Gastroesophageal sphincter (tissue), 4 donors: Measurements from ENCODE around the gene KCNAB3. TPM values are rescaled to one million over a fixed set of nuclear protein-coding genes. Genes with fewer than 3 reads are reported as not detected.

Experiments used
- ATAC-seq: fragments of 150-250 bp; one replicate; pipeline ENCODE4 v1.9.1; 2016; ENCODE audit warnings: mild to moderate bottlenecking, moderate library complexity
- H3K27ac ChIP-seq, 4 donors: fragments of 200-600 bp; sonication (generic) in 3 of 4; 1 replicate in 3 of 4; 2 replicates in 1 of 4; pipeline ENCODE4 v1.5.1; 2016 to 2019
- H3K27me3 ChIP-seq: fragments of 200-600 bp; sonication (generic); one replicate; pipeline ENCODE4 v1.5.1; 2019
- H3K36me3 ChIP-seq, 2 donors: fragments of 200-600 bp; sonication (generic); one replicate each; pipeline ENCODE4 v1.5.1; 2019; ENCODE audit warnings: control low read depth in 1 of 2
- H3K4me1 ChIP-seq, 3 donors: fragments of 200-600 bp; sonication (generic); 1 replicate in 2 of 3; 2 replicates in 1 of 3; pipeline ENCODE4 v1.5.1; 2016 to 2019; ENCODE audit warnings: control low read depth in 2 of 3
- H3K4me3 ChIP-seq, 2 donors: fragments of 200-600 bp; sonication (generic); one replicate each; pipeline ENCODE4 v1.5.1; 2019; ENCODE audit warnings: mild to moderate bottlenecking in 1 of 2, moderate library complexity in 1 of 2
- H3K9me3 ChIP-seq, 3 donors: fragments of 200-600 bp; sonication (generic); one replicate each; pipeline ENCODE4 v1.5.1; 2017 to 2019; ENCODE audit warnings: control low read depth in 2 of 3
- EP300 ChIP-seq: sonication (generic); formaldehyde crosslinking; IDR thresholded peaks from one replicate; pipeline ENCODE4 v1.6.1; 2017; ENCODE audit warnings: antibody characterized with exemption, mild to moderate bottlenecking
- POLR2A ChIP-seq, 2 donors: fragments of 450-650 bp; IDR thresholded peaks; one replicate each; pipeline ENCODE4 v1.6.1; 2017; ENCODE audit warnings: antibody characterized with exemption in 2 of 2, mild to moderate bottlenecking in 2 of 2, moderate library complexity in 1 of 2
- POLR2AphosphoS5 ChIP-seq: sonication (generic); formaldehyde crosslinking; IDR thresholded peaks from one replicate; pipeline ENCODE4 v1.6.1; 2017; ENCODE audit warnings: antibody characterized with exemption
- WGBS, 2 donors: methylation state at CpG; one replicate each; pipeline ENCODE4 v1.1.5; 2018; ENCODE audit warnings: low coverage in 1 of 2; 5-methylcytosine and 5-hydroxymethylcytosine counted together
- total RNA-seq, 4 donors: library from RNA; depleted of rRNA; stranded (reverse); fragments of >200 nt; gene quantifications; one replicate each; pipeline ENCODE4 v1.1.0, GENCODE V29; 2016
- TF ChIP-seq, protein P1 (sequence below), 4 experiments: fragments of 200-600 bp in 2 of 4; fragments of 450-650 bp in 2 of 4; sonication (generic) in 1 of 4; IDR thresholded peaks; one replicate each; pipeline ENCODE4 v1.5.1; 2017 to 2019; ENCODE audit warnings: antibody characterized with exemption in 4 of 4, mild to moderate bottlenecking in 2 of 4, moderate library complexity in 2 of 4

The KCNAB3 gene
- total RNA-seq, 4 donors from 2014 or later = 0.58 to 1.3 TPM; not detected in 2

DNA sequence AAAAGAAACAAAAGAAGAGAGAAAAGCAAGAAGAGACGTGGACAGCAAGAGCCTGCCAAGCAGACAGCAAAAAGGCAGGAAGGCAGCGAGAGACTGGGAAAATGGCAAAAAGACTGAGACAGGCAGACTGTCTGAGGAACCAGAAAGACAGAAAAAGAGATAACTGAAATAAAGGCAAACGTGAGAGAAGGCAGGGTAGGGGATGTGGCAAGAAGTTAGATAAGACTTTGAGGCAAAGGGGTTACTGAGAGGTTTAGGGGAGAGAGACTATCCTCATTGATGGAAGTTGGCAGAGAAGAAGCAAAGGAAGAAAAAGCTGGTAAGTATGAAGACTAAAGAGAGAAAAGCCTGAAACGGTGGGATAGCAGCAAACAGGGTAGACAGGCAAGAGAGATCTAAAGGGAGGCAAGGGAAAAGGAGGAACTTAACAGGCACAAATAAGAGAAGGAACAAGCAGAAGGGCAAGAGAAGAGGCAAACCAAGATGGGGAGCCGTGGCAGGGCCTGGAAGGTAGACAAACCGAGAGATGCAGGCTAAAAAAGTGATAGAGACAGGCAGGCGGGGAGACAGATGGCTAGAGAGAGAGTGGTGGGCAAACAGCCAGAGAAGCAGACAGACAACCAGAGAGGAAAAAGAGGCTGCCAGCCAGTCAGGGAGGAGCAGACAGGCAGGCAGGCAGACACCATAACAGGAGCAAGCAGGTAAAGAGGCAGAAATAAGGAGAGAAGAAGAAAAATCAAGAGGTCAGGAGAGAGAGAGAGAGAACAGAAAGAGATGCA lies 48.2 kb downstream of the KCNAB3 start:
- Histone ChIP-seq H3K4me1 (peaks cover 0 to 47% (median 15%) of the 10 kb centered on the region in 3 donors), H3K9me3 (no peaks in the 10 kb centered on the region), H3K36me3 (peaks cover 0 to 16% of the 10 kb centered on the region in 2 donors), H3K27me3 (no peaks in the 10 kb centered on the region), H3K4me3 (no peak overlapping the region), H3K27ac (peak overlapping the region in 2 of 4 donors; percentile 87 to 95)
- TF ChIP-seq, protein P1, sequence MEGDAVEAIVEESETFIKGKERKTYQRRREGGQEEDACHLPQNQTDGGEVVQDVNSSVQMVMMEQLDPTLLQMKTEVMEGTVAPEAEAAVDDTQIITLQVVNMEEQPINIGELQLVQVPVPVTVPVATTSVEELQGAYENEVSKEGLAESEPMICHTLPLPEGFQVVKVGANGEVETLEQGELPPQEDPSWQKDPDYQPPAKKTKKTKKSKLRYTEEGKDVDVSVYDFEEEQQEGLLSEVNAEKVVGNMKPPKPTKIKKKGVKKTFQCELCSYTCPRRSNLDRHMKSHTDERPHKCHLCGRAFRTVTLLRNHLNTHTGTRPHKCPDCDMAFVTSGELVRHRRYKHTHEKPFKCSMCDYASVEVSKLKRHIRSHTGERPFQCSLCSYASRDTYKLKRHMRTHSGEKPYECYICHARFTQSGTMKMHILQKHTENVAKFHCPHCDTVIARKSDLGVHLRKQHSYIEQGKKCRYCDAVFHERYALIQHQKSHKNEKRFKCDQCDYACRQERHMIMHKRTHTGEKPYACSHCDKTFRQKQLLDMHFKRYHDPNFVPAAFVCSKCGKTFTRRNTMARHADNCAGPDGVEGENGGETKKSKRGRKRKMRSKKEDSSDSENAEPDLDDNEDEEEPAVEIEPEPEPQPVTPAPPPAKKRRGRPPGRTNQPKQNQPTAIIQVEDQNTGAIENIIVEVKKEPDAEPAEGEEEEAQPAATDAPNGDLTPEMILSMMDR (IDR thresholded peaks at IDR 0.05) = no peak
- no peak for TF ChIP-seq POLR2AphosphoS5
- no peak for TF ChIP-seq EP300
- TF ChIP-seq POLR2A (IDR thresholded peaks at IDR 0.05) = no peak
- ATAC-seq = no peak
- 24 to 33% methylated on average over 6 to 7 of the region's 7 CpGs for WGBS, 2 donors

DNA sequence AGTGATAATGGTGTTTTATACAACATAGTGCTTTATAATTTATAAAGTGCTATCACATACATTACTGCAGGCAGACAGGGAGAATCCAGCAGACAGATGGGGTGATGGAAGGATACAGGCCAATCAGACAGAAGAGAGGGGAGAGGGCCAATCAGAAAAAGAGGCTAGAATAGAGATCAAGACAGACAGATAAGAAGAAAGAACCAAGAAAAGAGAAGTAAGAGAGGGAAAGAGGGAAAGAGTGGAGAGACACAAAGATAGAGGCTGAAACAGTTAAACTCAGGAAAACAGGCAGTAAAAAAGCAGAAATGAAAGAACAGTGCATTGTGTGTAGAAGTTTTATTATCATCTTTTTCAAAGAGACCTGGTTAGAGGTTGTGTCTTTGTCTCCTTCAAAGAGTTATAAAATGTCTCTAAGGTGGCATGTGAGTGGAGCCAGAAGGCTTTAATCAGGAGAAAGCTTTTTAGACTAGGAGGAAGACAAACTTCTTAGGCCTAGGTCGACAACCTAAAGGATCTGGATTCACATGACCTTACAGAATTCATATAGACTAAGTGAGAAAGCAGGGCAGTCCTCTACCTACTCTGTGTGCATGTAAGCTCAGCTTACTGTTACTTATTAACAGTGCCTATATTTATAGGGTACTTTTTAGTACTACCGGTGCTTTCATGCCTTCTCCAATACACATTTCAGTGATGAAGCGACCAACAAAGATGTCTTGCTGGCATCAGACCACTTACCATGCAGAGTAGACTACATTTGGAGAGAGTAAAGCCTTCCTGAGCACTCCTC lies 49.4 kb downstream of the KCNAB3 start:
- WGBS, 2 donors = 72 to 100% methylated on average over 1 to 2 of the region's 3 CpGs
- Histone ChIP-seq H3K9me3 (no peaks in the 10 kb centered on the region), H3K36me3 (peaks cover 0 to 16% of the 10 kb centered on the region in 2 donors), H3K4me1 (peaks cover 0 to 36% (median 9%) of the 10 kb centered on the region in 3 donors), H3K27ac (no peak overlapping the region), H3K4me3 (no peak overlapping the region), H3K27me3 (no peaks in the 10 kb centered on the region)
- no peak for ATAC-seq
- TF ChIP-seq EP300 (no peak), POLR2AphosphoS5 (no peak), POLR2A (IDR thresholded peaks at IDR 0.05) (no peak)
- TF ChIP-seq, protein P1 (IDR thresholded peaks at IDR 0.05) = no peak

DNA sequence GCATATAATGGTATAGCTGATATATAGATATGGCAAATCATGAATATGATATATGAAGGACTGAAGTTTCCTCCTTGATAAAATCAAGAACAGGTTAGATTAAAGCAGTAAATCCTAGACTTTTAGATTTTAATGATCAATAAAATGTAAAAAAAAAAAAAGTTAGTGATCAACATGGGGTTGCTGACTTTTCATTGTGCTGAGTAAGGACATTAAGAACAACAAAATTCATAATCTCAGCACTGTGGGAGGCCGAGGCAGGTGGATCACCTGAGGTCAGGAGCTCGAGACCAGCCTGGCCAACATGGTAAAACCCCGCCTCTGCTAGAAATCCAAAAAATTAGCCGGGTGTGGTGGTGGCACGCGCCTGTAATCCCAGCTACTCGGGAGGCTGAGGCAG lies 51.4 kb downstream of the KCNAB3 start:
- 94 to 100% methylated on average over 2 to 7 of the region's 7 CpGs for WGBS, 2 donors
- Histone ChIP-seq H3K9me3 (no peaks in the 10 kb centered on the region), H3K36me3 (peaks cover 0 to 16% of the 10 kb centered on the region in 2 donors), H3K4me3 (no peak overlapping the region), H3K27me3 (no peaks in the 10 kb centered on the region), H3K27ac (no peak overlapping the region), H3K4me1 (peaks cover 0 to 22% (median 9%) of the 10 kb centered on the region in 3 donors)
- ATAC-seq = no peak
- TF ChIP-seq EP300 = no peak
- TF ChIP-seq POLR2A (IDR thresholded peaks at IDR 0.05) = no peak
- TF ChIP-seq POLR2AphosphoS5 = no peak
- TF ChIP-seq, protein P1 (IDR thresholded peaks at IDR 0.05) = no peak

DNA sequence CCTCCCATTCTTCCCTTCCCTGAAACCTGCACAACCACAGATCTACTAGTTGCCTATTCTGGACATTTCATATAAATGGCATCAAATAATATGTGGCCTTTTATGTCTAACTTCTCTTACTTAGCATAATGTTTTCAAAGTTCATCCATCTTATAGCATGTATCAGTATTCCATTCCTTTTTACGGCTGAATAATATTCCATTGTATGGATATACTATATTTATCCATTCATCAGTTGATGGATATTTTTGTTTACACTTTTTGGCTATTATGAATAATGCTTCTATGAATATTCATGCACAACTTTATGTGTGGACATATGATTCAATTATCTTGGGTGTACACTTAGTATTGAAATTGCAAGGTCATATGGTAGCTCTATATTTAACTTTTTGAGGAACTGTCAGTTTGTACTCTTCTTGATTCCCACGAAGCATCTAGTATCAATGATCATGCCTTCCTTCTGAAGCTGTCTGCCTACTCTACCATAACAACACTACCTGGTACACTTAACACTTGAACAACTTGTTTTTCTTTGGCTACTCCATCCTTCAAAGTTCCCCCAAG lies 53.8 kb downstream of the KCNAB3 start:
- peaks cover 0 to 13% of the 10 kb centered on the region in 2 donors for H3K36me3 ChIP-seq
- no peaks in the 10 kb centered on the region for H3K4me1 ChIP-seq
- H3K27ac ChIP-seq = no peak overlapping the region
- ATAC-seq = no peak
- H3K4me3 ChIP-seq = no peak overlapping the region
- H3K9me3 ChIP-seq = no peaks in the 10 kb centered on the region
- TF ChIP-seq EP300 = no peak
- no peak for TF ChIP-seq POLR2A (IDR thresholded peaks at IDR 0.05)
- TF ChIP-seq, protein P1 (IDR thresholded peaks at IDR 0.05) = no peak
- no peak for TF ChIP-seq POLR2AphosphoS5
- WGBS, 2 donors = 77 to 86% methylated on average over 2 of the region's 2 CpGs
- no peaks in the 10 kb centered on the region for H3K27me3 ChIP-seq
